Measurements from ENCODE around the gene CDKAL1.

DNA sequence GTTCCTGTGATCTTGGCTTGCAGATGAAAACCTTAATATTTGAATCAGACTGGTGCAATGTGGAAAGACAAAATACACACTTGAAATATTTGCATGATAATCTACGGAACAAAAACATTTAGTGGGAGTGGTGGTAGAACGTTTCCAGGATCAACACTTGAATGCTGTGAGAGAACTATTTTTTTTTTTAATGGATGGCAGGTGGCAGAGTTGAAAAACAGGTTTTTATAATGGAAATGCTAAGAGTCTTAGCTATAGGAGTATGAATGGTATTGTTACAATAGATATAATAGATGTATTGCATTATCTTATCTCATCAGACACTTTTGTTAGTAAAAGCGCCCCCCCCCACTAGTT is 49.2 kb downstream of the CDKAL1 start:
- TF ChIP-seq MAFK (IDR thresholded peaks at IDR 0.05; ENCODE audit: partially characterized antibody) (no peak), CBX2 (IDR thresholded peaks at IDR 0.05; ENCODE audit: borderline replicate concordance, low read depth) (no peak)
- TF ChIP-seq, protein P1, sequence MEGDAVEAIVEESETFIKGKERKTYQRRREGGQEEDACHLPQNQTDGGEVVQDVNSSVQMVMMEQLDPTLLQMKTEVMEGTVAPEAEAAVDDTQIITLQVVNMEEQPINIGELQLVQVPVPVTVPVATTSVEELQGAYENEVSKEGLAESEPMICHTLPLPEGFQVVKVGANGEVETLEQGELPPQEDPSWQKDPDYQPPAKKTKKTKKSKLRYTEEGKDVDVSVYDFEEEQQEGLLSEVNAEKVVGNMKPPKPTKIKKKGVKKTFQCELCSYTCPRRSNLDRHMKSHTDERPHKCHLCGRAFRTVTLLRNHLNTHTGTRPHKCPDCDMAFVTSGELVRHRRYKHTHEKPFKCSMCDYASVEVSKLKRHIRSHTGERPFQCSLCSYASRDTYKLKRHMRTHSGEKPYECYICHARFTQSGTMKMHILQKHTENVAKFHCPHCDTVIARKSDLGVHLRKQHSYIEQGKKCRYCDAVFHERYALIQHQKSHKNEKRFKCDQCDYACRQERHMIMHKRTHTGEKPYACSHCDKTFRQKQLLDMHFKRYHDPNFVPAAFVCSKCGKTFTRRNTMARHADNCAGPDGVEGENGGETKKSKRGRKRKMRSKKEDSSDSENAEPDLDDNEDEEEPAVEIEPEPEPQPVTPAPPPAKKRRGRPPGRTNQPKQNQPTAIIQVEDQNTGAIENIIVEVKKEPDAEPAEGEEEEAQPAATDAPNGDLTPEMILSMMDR (IDR thresholded peaks at IDR 0.05) = no peak
